Left ventricle myocardium inferior (tissue), 1 donor: ENCODE measurements around the gene MEF2D. TPM values are rescaled to one million over a fixed set of nuclear protein-coding genes. Genes with fewer than 3 reads are reported as not detected.

Experiments used
- DNase-seq: peaks from one replicate; pipeline ENCODE4 v3.0.0-alpha.2; 2020
- H3K27ac ChIP-seq: fragments of 200-600 bp; replicated peaks from 2 replicates; pipeline ENCODE4 v1.8.0; 2021
- H3K27me3 ChIP-seq: fragments of 200-600 bp; 2 replicates; pipeline ENCODE4 v1.8.0; 2021; ENCODE audit warnings: low read depth
- H3K36me3 ChIP-seq: fragments of 200-600 bp; 2 replicates; pipeline ENCODE4 v1.8.0; 2021
- H3K4me1 ChIP-seq: fragments of 200-600 bp; 2 replicates; pipeline ENCODE4 v1.8.0; 2021
- H3K4me3 ChIP-seq: fragments of 200-600 bp; 2 replicates; pipeline ENCODE4 v1.8.0; 2021; ENCODE audit warnings: mild to moderate bottlenecking, moderate library complexity
- H3K9me3 ChIP-seq: fragments of 200-600 bp; replicated peaks from 2 replicates; pipeline ENCODE4 v1.8.0; 2021
- intact Hi-C: fragments of 100-400 bp; cut with micrococcal nuclease; formaldehyde crosslinking; loops from one replicate; pipeline ENCODE4 v1.11.0; 2022
- total RNA-seq: library from RNA; stranded (reverse); fragmentation: NEBNext Ultra II Directional; extraction: Animal tissue kit (Norgen Biotek cat#: 25700); gene quantifications from one replicate; pipeline ENCODE4 v1.2.1, GENCODE V29; 2021
- TF ChIP-seq, protein P1 (sequence below): fragments of 200-600 bp; IDR thresholded peaks from 2 replicates; pipeline ENCODE4 v1.8.0; 2021; ENCODE audit warnings: antibody characterized with exemption, mild to moderate bottlenecking, borderline replicate concordance
- donor health status: DM: no; HTN: yes; CAD: no; lungs with severe emphysema.

Gene MEF2D
- total RNA-seq, 1 donor from 2014 or later: 96.8 TPM

- no peaks in the 10 kb centered on the region for H3K27me3 ChIP-seq
- TF ChIP-seq, protein P1, sequence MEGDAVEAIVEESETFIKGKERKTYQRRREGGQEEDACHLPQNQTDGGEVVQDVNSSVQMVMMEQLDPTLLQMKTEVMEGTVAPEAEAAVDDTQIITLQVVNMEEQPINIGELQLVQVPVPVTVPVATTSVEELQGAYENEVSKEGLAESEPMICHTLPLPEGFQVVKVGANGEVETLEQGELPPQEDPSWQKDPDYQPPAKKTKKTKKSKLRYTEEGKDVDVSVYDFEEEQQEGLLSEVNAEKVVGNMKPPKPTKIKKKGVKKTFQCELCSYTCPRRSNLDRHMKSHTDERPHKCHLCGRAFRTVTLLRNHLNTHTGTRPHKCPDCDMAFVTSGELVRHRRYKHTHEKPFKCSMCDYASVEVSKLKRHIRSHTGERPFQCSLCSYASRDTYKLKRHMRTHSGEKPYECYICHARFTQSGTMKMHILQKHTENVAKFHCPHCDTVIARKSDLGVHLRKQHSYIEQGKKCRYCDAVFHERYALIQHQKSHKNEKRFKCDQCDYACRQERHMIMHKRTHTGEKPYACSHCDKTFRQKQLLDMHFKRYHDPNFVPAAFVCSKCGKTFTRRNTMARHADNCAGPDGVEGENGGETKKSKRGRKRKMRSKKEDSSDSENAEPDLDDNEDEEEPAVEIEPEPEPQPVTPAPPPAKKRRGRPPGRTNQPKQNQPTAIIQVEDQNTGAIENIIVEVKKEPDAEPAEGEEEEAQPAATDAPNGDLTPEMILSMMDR: no peak
- no peak overlapping the region for H3K4me3 ChIP-seq
- H3K4me1 ChIP-seq: peaks cover 100% of the 10 kb centered on the region
- peak; percentile 89 for DNase-seq
- H3K36me3 ChIP-seq: peaks cover 99% of the 10 kb centered on the region
- no peaks in the 10 kb centered on the region for H3K9me3 ChIP-seq
- peak overlapping the region; percentile 75 for H3K27ac ChIP-seq
- intact Hi-C loops: no loop called here
These were observed 28.8 kb downstream of the MEF2D start for GRCh38 chr1:156471496-156472490.

DNA sequence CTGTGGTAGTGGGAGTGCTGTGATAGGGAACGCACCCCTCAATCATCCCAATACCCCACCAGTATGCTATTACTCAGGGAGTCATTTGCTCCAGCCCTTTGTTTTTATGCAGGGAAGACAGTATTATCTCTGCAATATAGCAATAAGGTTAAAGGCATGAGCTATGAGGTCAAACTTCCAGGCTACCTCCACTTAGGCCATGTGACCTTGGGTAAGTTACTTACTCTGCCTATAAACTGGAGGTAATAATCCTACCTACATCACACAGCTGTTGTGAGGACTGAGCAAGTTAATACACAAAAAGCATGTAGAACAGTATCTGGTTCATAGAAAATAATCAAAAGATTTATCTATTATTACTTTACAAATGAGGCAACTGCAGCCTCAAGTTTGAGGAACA, 30.1 kb downstream of the MEF2D start:
- DNase-seq: no peak
- Histone ChIP-seq H3K27ac (peak overlapping the region; percentile 75), H3K4me3 (no peak overlapping the region), H3K27me3 (no peaks in the 10 kb centered on the region), H3K9me3 (no peaks in the 10 kb centered on the region), H3K4me1 (peaks cover 100% of the 10 kb centered on the region), H3K36me3 (peaks cover 98% of the 10 kb centered on the region)
- TF ChIP-seq, protein P1: no peak
- intact Hi-C loops: no loop called here

GRCh38 chr1:156468693-156469345, 31.8 kb downstream of the MEF2D start:
- H3K27ac ChIP-seq: peak overlapping the region; percentile 75
- TF ChIP-seq, protein P1: no peak
- intact Hi-C loops: no loop called here
- peaks cover 82% of the 10 kb centered on the region for H3K36me3 ChIP-seq
- no peak overlapping the region for H3K4me3 ChIP-seq
- no peak for DNase-seq
- H3K4me1 ChIP-seq: peaks cover 100% of the 10 kb centered on the region
- H3K9me3 ChIP-seq: no peaks in the 10 kb centered on the region
- no peaks in the 10 kb centered on the region for H3K27me3 ChIP-seq

DNA sequence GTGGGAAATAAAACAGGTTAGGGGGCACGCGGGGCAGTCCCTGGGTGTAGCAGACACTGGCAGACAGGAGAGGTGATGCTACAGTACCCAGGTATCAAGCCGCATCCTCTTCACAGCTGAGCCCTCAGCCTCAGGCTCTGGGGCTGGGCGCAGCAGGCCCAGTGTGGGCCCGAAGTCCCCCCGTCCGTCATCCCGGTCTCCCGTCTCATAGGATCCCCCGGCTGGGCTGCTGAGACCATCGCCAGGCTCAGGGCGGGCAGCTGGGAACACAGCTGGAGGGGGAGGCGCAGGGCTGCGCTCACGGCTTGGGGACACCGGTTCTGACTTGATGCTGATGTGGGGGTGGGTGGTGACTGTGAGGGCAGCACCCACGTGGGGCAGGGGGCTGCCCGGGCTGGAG, 32.7 kb downstream of the MEF2D start:
- H3K9me3 ChIP-seq: no peaks in the 10 kb centered on the region
- peaks cover 73% of the 10 kb centered on the region for H3K36me3 ChIP-seq
- H3K27me3 ChIP-seq: no peaks in the 10 kb centered on the region
- no peak overlapping the region for H3K4me3 ChIP-seq
- intact Hi-C loops: no loop called here
- TF ChIP-seq, protein P1: no peak
- DNase-seq: no peak
- peak overlapping the region; percentile 75 for H3K27ac ChIP-seq
- peaks cover 100% of the 10 kb centered on the region for H3K4me1 ChIP-seq

DNA sequence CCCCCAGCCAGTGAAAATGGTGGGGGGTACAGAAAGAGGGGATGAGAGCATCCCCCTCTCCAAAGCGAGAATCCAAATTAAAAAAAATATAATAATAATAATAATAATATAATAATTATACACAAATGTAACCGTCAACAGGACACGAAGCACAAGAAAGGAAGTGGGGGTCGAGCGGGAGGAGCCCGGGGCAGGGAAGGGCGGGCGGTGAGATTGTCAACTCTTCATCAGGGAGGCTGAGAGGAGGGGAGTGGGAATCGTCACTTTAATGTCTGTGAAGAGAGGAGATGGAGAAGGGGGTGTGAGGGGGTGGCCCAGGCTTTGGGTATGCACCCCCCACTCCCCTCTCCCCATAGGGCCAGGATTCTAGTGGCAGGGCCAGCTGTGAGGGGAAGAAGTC, 33.2 kb downstream of the MEF2D start:
- Histone ChIP-seq H3K4me3 (no peak overlapping the region), H3K27me3 (no peaks in the 10 kb centered on the region), H3K9me3 (no peaks in the 10 kb centered on the region), H3K4me1 (peaks cover 95% of the 10 kb centered on the region), H3K36me3 (peaks cover 67% of the 10 kb centered on the region), H3K27ac (peak overlapping the region; percentile 75)
- no peak for DNase-seq
- intact Hi-C loops: no loop called here
- TF ChIP-seq, protein P1: no peak
